GM12878 (cell line): ENCODE data around the gene PRORP. TPM values are rescaled to one million over a fixed set of nuclear protein-coding genes. Genes with fewer than 3 reads are reported as not detected.

Source experiments
- ATAC-seq: fragments of 200-7000 bp; cut with Tn5 transposase; 3 replicates; pipeline ENCODE4 v1.9.1; 2020; ENCODE audit warnings: mild to moderate bottlenecking, moderate library complexity
- BruUV-seq: library from RNA; stranded (reverse); fragments of 400-500 nt; replicated peaks from 2 replicates; lab custom pipeline; 2021; lab: Mats Ljungman, UMichigan
- CTCF ChIA-PET: fragments of 300-600 bp; sonication (Branson Sonifier 250); formaldehyde crosslinking; extraction: SDS; loops from one replicate; lab custom pipeline; 2021; ENCODE audit warnings: inconsistent platforms; lab: Yijun Ruan, JAX
- POLR2A ChIA-PET: fragments of 350-600 bp; formaldehyde crosslinking; extraction: SDS; loops from one replicate; lab custom pipeline; 2021; ENCODE audit warnings: inconsistent platforms; lab: Charles Lee
- RAD21 ChIA-PET: fragments of 300-600 bp; sonication (Branson Sonifier 250); formaldehyde crosslinking; loops from one replicate; lab custom pipeline; 2023; ENCODE audit warnings: antibody characterized with exemption; ENCODE audit not compliant: unreplicated experiment; lab: Charles Lee
- SMC1A ChIA-PET: fragments of 300-600 bp; sonication (Branson Sonifier 250); formaldehyde crosslinking; loops from one replicate; lab custom pipeline; 2023; ENCODE audit not compliant: unreplicated experiment, uncharacterized antibody; lab: Charles Lee
- DNase-seq: peaks from one replicate; pipeline ENCODE4 v3.0.0-alpha.2; 2011; ENCODE audit warnings: low read depth, low spot score
- FAIRE-seq: peaks from 3 replicates; lab custom pipeline; 2011; peaks lifted over from hg19 to GRCh38; lab: Jason Lieb, UNC
- H2AFZ ChIP-seq: 2 replicates; pipeline ENCODE4 v1.6.0; 2011; ENCODE audit warnings: low read depth, low read length, control low read depth; ENCODE audit not compliant: control insufficient read depth
- H3K27ac ChIP-seq: 2 replicates; pipeline ENCODE4 v1.5.1; 2011; ENCODE audit warnings: control low read depth; ENCODE audit not compliant: control insufficient read depth, insufficient read depth
- H3K27me3 ChIP-seq, 2 experiments: replicated peaks in 1 of 2; 2 replicates each; pipeline versions ENCODE4 v1.6.0 to v1.6.1; 2011; ENCODE audit warnings: low read length in 1 of 2; ENCODE audit not compliant: control insufficient read depth in 2 of 2, insufficient read depth in 2 of 2
- H3K36me3 ChIP-seq, 2 experiments: 2 replicates each; pipeline ENCODE4 v1.5.1; 2011; ENCODE audit warnings: low read length in 1 of 2; ENCODE audit not compliant: control insufficient read depth in 2 of 2, insufficient read depth in 2 of 2
- H3K4me1 ChIP-seq: 2 replicates; pipeline ENCODE4 v1.6.1; 2011; ENCODE audit warnings: mild to moderate bottlenecking, low read length, moderate library complexity, mixed read lengths; ENCODE audit not compliant: control insufficient read depth, insufficient read depth
- H3K4me2 ChIP-seq: 2 replicates; pipeline ENCODE4 v1.6.0; 2011; ENCODE audit warnings: control low read depth; ENCODE audit not compliant: control insufficient read depth, insufficient read depth
- H3K4me3 ChIP-seq: fragments of 200-600 bp; sonication (generic); 2 replicates; pipeline ENCODE4 v1.5.1; 2016
- H3K79me2 ChIP-seq: 2 replicates; pipeline ENCODE4 v1.6.0; 2011; ENCODE audit warnings: low read length; ENCODE audit not compliant: control insufficient read depth, insufficient read depth
- H3K9ac ChIP-seq: 2 replicates; pipeline ENCODE4 v1.8.0; 2011; ENCODE audit warnings: low read length, control low read depth, mixed read lengths; ENCODE audit not compliant: control insufficient read depth, insufficient read depth
- H3K9me3 ChIP-seq: replicated peaks from 3 replicates; pipeline ENCODE4 v1.5.1; 2011; ENCODE audit warnings: mild to moderate bottlenecking, low read length; ENCODE audit not compliant: control insufficient read depth, insufficient read depth
- H4K20me1 ChIP-seq: 2 replicates; pipeline ENCODE4 v1.6.0; 2011; ENCODE audit not compliant: control insufficient read depth, insufficient read depth
- CHD2 ChIP-seq: IDR thresholded peaks from 2 replicates; pipeline ENCODE4 v1.6.1; 2011; ENCODE audit warnings: low read depth, low read length, improper control_type of control experiment, borderline replicate concordance
- ESRRA ChIP-seq: IDR thresholded peaks from 2 replicates; pipeline ENCODE4 v1.6.1; 2012; ENCODE audit warnings: mild to moderate bottlenecking, low read length, improper control_type of control experiment
- EZH2 ChIP-seq: IDR thresholded peaks from 2 replicates; pipeline ENCODE4 v1.6.1; 2012; ENCODE audit warnings: low read depth, mild to moderate bottlenecking, control low read depth, inconsistent platforms, low read length, borderline replicate concordance; ENCODE audit not compliant: control insufficient read depth
- FOXK2 ChIP-seq: fragments of 450-650 bp; IDR thresholded peaks from 2 replicates; pipeline ENCODE4 v1.6.1; 2017; ENCODE audit warnings: mild to moderate bottlenecking, moderate library complexity
- IKZF1 ChIP-seq: fragments of 450-650 bp; conservative IDR thresholded peaks from 2 replicates; pipeline ENCODE4 v1.6.1; 2017; ENCODE audit warnings: antibody characterized with exemption, mild to moderate bottlenecking
- IRF3 ChIP-seq: fragments of 450-650 bp; IDR thresholded peaks from 2 replicates; pipeline ENCODE4 v1.6.1; 2014; ENCODE audit warnings: mild to moderate bottlenecking
- IRF5 ChIP-seq: fragments of 450-650 bp; IDR thresholded peaks from 2 replicates; pipeline ENCODE4 v1.6.1; 2017; ENCODE audit warnings: borderline replicate concordance
- LARP7 ChIP-seq: fragments of 450-650 bp; IDR thresholded peaks from 2 replicates; pipeline ENCODE4 v1.6.1; 2017; ENCODE audit warnings: mild to moderate bottlenecking
- MTA2 ChIP-seq: fragments of 450-650 bp; IDR thresholded peaks from 2 replicates; pipeline ENCODE4 v1.6.1; 2016; ENCODE audit warnings: low read depth, mild to moderate bottlenecking, moderate library complexity
- NFYB ChIP-seq: IDR thresholded peaks from 2 replicates; pipeline ENCODE4 v1.6.1; 2011; ENCODE audit warnings: low read depth, mild to moderate bottlenecking, low read length, improper control_type of control experiment, moderate library complexity; ENCODE audit not compliant: insufficient read depth
- NR2C1 ChIP-seq: fragments of 450-650 bp; IDR thresholded peaks from 2 replicates; pipeline ENCODE4 v1.6.1; 2017; ENCODE audit warnings: antibody characterized with exemption, mild to moderate bottlenecking, moderate library complexity
- NRF1 ChIP-seq: conservative IDR thresholded peaks from 2 replicates; pipeline ENCODE4 v1.6.1; 2011; ENCODE audit warnings: mild to moderate bottlenecking, low read depth, low read length, improper control_type of control experiment
- POLR2AphosphoS2 ChIP-seq: IDR thresholded peaks from 2 replicates; pipeline ENCODE4 v1.6.1; 2011; ENCODE audit warnings: low read depth, mild to moderate bottlenecking, low read length, improper control_type of control experiment, moderate library complexity
- SMAD5 ChIP-seq: IDR thresholded peaks from 2 replicates; pipeline ENCODE4 v1.6.1; 2016; ENCODE audit warnings: antibody characterized with exemption, low read depth
- SP1 ChIP-seq: IDR thresholded peaks from one replicate; pipeline ENCODE4 v1.6.1; 2011; ENCODE audit warnings: low read depth, low read length
- SUPT20H ChIP-seq: IDR thresholded peaks from 2 replicates; pipeline ENCODE4 v1.6.1; 2011; ENCODE audit warnings: low read depth, mild to moderate bottlenecking, low read length, moderate library complexity, borderline replicate concordance; ENCODE audit not compliant: control insufficient read depth
- TAF1 ChIP-seq: IDR thresholded peaks from 2 replicates; pipeline ENCODE4 v1.6.1; 2011; ENCODE audit warnings: mild to moderate bottlenecking, low read depth, low read length, borderline replicate concordance
- TCF3 ChIP-seq: IDR thresholded peaks from 2 replicates; pipeline ENCODE4 v1.6.1; 2012; ENCODE audit warnings: low read depth, mild to moderate bottlenecking, low read length, borderline replicate concordance; ENCODE audit not compliant: insufficient read depth
- TCF7 ChIP-seq: IDR thresholded peaks from 2 replicates; pipeline ENCODE4 v1.6.1; 2014; ENCODE audit warnings: antibody characterized with exemption, borderline replicate concordance
- YBX1 ChIP-seq: fragments of 450-650 bp; IDR thresholded peaks from 2 replicates; pipeline ENCODE4 v1.6.1; 2016; ENCODE audit warnings: antibody characterized with exemption
- ZSCAN29 ChIP-seq: fragments of 450-650 bp; IDR thresholded peaks from 2 replicates; pipeline ENCODE4 v1.6.1; 2017; ENCODE audit warnings: mild to moderate bottlenecking, moderate library complexity
- WGBS: methylation state at CpG from one replicate; pipeline ENCODE4 v1.1.6; 2016; ENCODE audit warnings: low lambda C conversion rate; ENCODE audit not compliant: insufficient replicate concordance, insufficient coverage; ENCODE audit errors: missing lambda C conversion rate; 5-methylcytosine and 5-hydroxymethylcytosine counted together
- in situ Hi-C: fragments of 300-500 bp; cut with MboI; formaldehyde crosslinking; loops from 9 replicates; pipeline ENCODE4 v1.14.3; 2018; ENCODE audit warnings: mixed read lengths
- intact Hi-C: fragments of 100-400 bp; cut with micrococcal nuclease; formaldehyde crosslinking; loops from one replicate; pipeline ENCODE4 v1.14.2; 2022; ENCODE audit not compliant: unreplicated experiment
- polyA plus RNA-seq, 11 experiments: library from polyadenylated mRNA; depleted of rRNA in 4 of 11; unstranded in 6 of 11; stranded (reverse) in 5 of 11; fragments of >200 nt; fragmentation: Nextera tagmentation in 4 of 11; fragmentation: Illumina TruSeq in 1 of 11; extraction: Ambion mirVana in 4 of 11; extraction: Trizol in 1 of 11; gene quantifications; 1 replicate in 1 of 11; 2 replicates in 10 of 11; pipeline versions ENCODE4 v1.2.1 to v1.2.3, GENCODE V29; 2011 to 2016; ENCODE audit warnings: inconsistent platforms in 2 of 11, missing spikeins in 2 of 11, low read depth in 1 of 11
- total RNA-seq, 4 experiments: library from RNA; depleted of rRNA in 3 of 4; stranded (reverse); fragments of >200 nt in 3 of 4; fragmentation: Illumina TruSeq in 1 of 4; extraction: Trizol in 1 of 4; gene quantifications; 2 replicates each; pipeline versions ENCODE4 v1.2.1 to v1.2.3, GENCODE V29; 2013 to 2021
- TF ChIP-seq, protein P1 (sequence below): IDR thresholded peaks from 2 replicates; pipeline ENCODE4 v1.6.1; 2012; ENCODE audit warnings: low read depth, low read length, improper control_type of control experiment

The PRORP gene
- total and polyA plus RNA-seq, 10 of the 15 experiments (the other 5 are each of a cell fraction or from before 2014, with no cell fraction given): 38.8 to 61.3 (median 46.7) TPM

DNA sequence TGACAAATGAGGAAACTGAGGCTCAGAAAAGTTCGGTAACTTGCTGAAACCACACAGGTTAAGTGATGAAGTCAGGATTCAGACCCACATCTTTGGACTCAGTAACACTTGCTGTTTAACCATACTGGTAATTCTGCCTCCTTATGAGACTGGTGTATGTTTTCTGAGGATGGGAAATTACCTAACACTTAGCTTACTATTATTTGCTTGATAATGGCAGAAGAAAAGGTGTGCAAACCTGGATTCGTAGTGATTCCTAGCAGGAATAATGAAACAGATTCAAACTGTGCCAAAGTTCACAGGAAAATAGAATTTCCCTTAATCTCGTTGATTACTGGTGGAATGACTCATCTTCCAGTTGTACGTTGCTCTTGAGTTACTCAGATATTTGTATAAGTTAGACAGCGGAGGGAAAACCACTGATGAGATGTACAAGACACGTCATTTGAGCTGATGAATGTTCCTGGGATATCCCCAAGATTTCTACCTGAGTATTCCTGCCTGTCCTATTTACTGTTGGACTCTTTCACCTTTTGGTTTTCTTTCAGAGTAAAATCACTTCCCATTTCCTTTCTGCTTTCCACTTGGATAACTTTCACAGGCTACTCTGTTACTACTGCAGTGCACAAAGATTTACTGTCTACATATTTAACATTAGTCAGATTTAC is 37.5 kb downstream of the PRORP start:
- POLR2A ChIA-PET: interaction anchor here (0.6 to 2.7 kb wide), 2 partner anchors 245 to 409 kb away, joined by 4 to 10 read pairs; partner anchors contain the start of gene NFKBIA
- Histone ChIP-seq H3K27me3 (no peaks in the 10 kb centered on the region), H3K36me3 (0 out of 4 replicates have a peak, but pooled peaks cover 1 to 10% of the 10 kb centered on the region in 2 experiments), H4K20me1 (no peaks in the 10 kb centered on the region), H3K27ac (peak overlapping the region; percentile 45; the same call in 1 of the 2 replicates), H3K9me3 (no peaks in the 10 kb centered on the region), H3K4me2 (no peak overlapping the region), H3K9ac (no peak overlapping the region), H3K79me2 (peaks cover 3% of the 10 kb centered on the region), H3K4me3 (no peak overlapping the region), H2AFZ (no peak overlapping the region), H3K4me1 (peaks cover 19% of the 10 kb centered on the region)
- CTCF ChIA-PET: interaction anchor here (0.8 to 2.1 kb wide), 4 partner anchors 17 to 254 kb away, joined by 3 to 10 read pairs (median 6); no protein-coding TSS in a partner anchor
- BruUV-seq: no TSS peak
- DNase-seq (no peak), ATAC-seq (peak; percentile 64), FAIRE-seq (no peak)
- WGBS: 10% methylated on average over 6 of the region's 6 CpGs
- RAD21 ChIA-PET: interaction anchor here (0.8 to 3.0 kb wide), 6 partner anchors 9 to 256 kb away, joined by 3 to 10 read pairs (median 4); no protein-coding TSS in a partner anchor
- intact Hi-C loops: loop anchor here (5.0 kb wide), 1 partner anchor 132 kb away; the partner anchor contains the start of gene PSMA6
- in situ Hi-C loops: no loop called here
- SMC1A ChIA-PET: interaction anchor here (0.9 to 3.8 kb wide), 9 partner anchors 9 to 262 kb away, joined by 3 to 25 read pairs (median 3); no protein-coding TSS in a partner anchor
- TF ChIP-seq TAF1 (no peak), EZH2 (no peak), SUPT20H (no peak), IRF3 (no peak), ZSCAN29 (no peak), SP1 (no peak), NR2C1 (no peak), MTA2 (peak; percentile 74), IRF5 (no peak), SMAD5 (no peak), FOXK2 (peak; percentile 25; the same call in 1 of the 2 replicates), TCF7 (no peak), LARP7 (no peak), CHD2 (no peak), NRF1 (no peak), NFYB (no peak), YBX1 (no peak), POLR2AphosphoS2 (no peak), ESRRA (no peak), IKZF1 (peak; percentile 92), TCF3 (no peak)
- TF ChIP-seq, protein P1, sequence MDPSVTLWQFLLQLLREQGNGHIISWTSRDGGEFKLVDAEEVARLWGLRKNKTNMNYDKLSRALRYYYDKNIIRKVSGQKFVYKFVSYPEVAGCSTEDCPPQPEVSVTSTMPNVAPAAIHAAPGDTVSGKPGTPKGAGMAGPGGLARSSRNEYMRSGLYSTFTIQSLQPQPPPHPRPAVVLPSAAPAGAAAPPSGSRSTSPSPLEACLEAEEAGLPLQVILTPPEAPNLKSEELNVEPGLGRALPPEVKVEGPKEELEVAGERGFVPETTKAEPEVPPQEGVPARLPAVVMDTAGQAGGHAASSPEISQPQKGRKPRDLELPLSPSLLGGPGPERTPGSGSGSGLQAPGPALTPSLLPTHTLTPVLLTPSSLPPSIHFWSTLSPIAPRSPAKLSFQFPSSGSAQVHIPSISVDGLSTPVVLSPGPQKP: no peak
